T-helper 1 cell treated with Interleukin-12 subunit alpha and Interleukin-12 subunit beta and Interleukin-4 antibody, amounts not matched to agents 30 ng/mL and 1 ng/mL, for 36 hours (primary cell): ENCODE data around the gene MAML3. TPM values are rescaled to one million over a fixed set of nuclear protein-coding genes. Genes with fewer than 3 reads are reported as not detected.

ENCODE experiments used
- intact Hi-C: fragments of 100-400 bp; cut with micrococcal nuclease; formaldehyde crosslinking; loops from one replicate; pipeline ENCODE4 v1.15.1; 2024
- total RNA-seq: library from RNA; stranded (reverse); gene quantifications from 2 replicates; pipeline ENCODE4 v1.2.3, GENCODE V29; 2022

Gene MAML3
- total RNA-seq, 1 donor from 2014 or later = 0.83 TPM

GRCh38 chr4:139887962-139888735 is 265.8 kb downstream of the MAML3 start:
- intact Hi-C loops = no loop called here

DNA sequence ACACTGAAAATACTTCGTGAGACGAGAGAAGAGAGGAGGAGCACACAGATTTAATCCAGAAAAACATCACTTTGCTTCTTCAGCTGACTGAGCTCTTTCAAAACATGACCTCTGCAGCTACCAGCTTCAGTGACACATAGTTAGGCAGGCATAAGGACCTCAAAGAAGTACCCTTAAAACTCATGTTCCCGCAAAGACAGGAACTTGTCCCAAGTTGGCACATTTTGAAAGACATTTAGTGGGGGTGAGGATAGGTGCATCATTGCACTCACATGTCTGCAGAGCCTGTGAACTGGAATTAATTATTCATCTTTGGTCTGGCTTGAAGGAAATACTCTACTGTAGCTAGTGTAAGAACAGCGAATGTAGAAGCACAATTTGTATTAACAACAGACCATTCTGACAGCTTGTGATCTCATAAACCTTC is 266.6 kb downstream of the MAML3 start:
- intact Hi-C loops = no loop called here

DNA sequence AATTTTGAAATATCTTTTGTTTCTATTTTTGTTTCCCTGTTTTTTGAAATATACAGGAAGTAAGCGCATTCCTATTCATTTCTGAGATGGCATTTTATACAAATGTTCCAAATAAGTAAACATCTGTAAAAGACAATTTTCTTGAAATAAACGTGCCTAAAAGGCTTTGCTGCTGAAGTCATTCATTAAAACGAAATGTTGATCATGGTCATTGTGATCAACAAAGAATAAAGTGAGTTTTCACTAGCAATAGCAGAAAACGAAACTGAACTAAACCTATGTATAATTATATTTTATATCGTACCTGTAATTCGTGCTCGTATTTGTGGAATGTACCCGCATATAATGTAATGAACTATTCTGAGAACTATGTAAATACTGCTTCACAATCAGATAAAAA is 267.2 kb downstream of the MAML3 start:
- intact Hi-C loops = no loop called here

GRCh38 chr4:139884438-139884837 is 269.5 kb downstream of the MAML3 start:
- intact Hi-C loops = no loop called here

- intact Hi-C loops = no loop called here
Observed at GRCh38 chr4:139880841-139881240, 273.1 kb downstream of the MAML3 start.

DNA sequence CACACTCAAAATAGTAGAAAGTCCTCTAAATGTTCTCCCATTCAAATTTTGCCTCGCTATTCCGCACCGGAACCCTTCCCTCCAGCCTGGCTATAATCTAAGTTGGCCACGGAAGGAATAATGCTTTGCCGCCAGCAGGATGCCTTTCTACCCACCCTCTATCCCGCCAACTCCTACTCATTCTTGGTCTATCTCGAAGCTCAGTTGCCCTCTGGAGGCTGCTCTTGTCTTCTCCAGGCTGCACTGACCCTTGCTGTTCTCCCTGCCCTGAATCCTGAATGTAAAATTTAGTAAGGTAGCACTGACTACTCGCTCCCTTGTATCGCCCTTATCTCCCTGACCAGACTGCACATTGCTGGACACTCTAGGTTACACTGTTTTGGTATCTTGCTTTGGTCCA is 275.9 kb downstream of the MAML3 start:
- intact Hi-C loops = no loop called here

- intact Hi-C loops = no loop called here
Observed at GRCh38 chr4:139876337-139876941, 277.5 kb downstream of the MAML3 start.

GRCh38 chr4:139875411-139875825 is 278.6 kb downstream of the MAML3 start:
- intact Hi-C loops = no loop called here

DNA sequence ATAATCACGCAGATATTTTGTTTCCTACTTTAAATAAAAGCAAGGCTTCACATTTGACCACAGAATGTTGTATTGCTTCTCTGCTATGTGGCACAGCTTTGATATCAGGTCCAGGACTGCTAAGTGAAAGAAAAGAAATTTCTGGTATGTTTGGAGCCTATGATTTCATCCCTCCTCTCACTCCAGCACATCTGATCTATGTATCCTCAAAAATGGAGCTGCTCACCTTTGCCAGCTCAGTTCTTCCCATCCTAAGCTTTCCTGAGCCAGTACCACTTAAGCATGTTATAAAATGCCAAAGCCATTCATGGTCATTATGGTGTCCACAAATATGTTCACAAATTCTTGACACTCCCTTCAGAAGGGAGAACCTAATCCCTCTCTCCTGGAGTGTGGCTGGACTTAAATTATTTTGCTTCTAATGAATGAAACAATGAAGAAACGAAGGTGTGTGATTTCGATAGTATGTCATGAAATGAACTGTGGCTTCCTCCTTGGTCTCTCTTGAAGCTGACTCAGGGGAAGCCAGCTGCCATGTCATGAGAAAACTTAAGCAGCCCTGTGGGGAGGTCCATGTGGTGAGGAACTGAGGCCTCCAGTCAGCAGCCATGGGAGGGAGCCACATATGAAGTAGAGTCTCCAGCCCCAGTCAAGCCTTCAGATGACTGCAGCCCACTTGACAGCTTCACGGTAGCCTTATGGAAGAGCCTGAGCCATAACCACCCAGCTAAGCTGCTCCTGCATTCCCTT is 280.7 kb downstream of the MAML3 start:
- intact Hi-C loops = loop anchor here (2.0 kb wide), 1 partner anchor 28 kb away; no protein-coding TSS in a partner anchor

- intact Hi-C loops = loop anchor here (2.0 kb wide), 1 partner anchor 29 kb away; no protein-coding TSS in a partner anchor
Observed at GRCh38 chr4:139872274-139872673, 281.7 kb downstream of the MAML3 start.

- intact Hi-C loops = no loop called here
Observed at GRCh38 chr4:139869810-139870209, 284.2 kb downstream of the MAML3 start.

DNA sequence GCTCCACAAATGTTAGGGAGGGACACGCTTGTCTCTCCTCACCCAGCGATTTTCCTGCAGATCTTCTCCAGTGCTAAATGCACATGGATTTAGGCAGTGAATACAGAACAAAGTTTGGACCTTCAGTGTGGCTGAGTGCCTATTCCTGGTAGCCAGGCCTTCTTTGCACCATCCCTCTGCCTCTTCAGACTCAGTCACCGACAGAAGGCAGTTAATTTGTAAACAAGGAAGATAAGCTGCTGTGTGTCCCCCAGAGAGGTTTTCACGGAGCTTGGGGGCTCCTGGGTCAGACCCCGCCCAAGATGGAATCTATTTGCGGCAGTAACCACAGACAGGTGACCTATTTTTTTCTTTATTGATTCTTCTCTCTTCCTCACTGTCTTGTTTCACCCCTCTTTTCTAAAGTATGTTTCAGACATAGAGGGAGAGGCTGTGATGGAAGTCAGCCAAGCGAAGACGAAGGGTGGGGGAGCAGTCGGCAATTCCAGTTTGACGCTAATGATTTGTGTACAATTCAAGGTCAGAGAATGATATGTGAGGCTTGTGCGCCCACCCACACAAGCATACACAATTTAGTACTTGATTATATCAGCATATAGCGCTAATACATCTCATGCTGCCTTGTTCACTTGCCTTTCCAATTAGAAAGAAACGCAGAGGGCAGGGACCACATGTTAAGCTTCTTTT is 287.6 kb downstream of the MAML3 start:
- intact Hi-C loops = no loop called here

GRCh38 chr4:139865537-139865936 is 288.4 kb downstream of the MAML3 start:
- intact Hi-C loops = no loop called here

DNA sequence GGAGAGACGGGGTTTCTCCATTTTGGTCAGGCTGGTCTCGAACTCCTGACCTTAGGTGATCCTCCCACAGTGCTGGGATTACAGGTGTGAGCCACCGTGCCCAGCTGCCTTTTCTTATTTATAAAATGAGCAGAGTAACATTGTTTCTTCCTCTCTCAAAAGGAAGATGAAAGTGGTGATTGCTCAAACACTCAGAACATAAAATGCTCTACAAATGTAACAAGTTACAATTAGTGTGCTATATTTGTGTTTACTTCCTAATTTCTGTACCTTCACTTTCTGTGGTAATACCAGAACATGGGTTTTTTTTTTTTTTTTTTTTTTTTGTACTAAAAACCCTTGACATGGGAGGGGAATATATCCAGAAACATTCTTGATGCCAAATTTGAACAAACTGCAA is 290.5 kb downstream of the MAML3 start:
- intact Hi-C loops = no loop called here

DNA sequence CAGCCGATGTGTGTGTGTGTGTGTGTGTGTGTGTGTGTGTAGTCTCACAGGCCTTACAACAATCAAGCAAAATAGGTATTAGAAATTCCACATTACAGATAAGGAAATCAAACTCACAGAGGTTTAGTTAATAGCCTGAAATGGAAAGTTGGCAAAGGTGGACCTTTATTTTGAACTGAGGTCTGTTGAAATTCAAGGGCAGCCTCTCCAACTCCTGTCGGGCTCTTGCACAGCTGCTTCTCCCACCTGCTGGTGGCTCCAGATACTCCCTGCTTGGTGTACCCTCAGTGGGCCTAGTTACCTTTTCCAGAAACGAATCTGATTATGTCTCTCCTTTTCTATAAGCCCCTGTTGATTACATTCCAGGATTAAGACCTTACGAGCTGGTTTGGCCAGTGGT is 292.5 kb downstream of the MAML3 start:
- intact Hi-C loops = no loop called here

GRCh38 chr4:139860435-139861024 is 293.5 kb downstream of the MAML3 start:
- intact Hi-C loops = no loop called here

GRCh38 chr4:139859876-139860275 is 294.1 kb downstream of the MAML3 start:
- intact Hi-C loops = loop anchor here (2.0 to 5.0 kb wide), 4 partner anchors 91 to 392 kb away; partner anchors contain the start of gene MAML3

DNA sequence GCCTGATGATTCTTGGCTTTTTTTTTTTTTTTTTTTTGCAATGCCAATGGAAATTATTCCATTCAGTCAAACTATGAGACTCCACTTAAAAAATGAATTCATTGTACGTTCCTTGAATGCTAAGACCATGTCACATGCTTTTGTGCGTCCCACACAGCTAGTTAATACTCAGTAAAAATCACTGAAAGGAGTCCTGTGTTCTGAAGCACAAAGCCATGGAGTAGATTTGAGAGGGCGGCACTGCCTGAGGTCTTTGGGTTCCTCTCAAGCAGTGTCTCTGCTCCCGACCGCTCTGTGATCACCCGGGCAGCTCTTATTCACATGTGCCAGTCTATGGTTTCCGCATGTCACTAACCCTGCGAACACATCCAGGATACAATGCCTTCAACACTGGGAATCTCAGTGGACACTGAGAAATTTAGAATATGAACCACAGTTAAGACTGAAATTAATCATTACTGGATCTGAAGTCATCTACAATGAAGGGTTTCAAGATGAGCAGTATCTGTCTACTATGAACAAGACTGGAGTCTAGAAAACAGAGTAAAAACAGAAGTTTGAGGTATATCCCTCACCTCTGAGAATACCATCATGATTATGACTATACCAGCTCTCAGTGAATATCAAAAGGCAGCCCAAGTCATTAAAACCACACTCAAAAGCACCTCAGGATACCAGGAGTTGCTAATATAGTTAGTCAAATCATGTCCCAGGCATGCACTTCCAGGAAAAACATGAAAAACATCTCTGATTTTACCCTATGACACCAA is 295.4 kb downstream of the MAML3 start:
- intact Hi-C loops = loop anchor here (2.0 to 5.0 kb wide), 4 partner anchors 92 to 394 kb away; partner anchors contain the start of gene MAML3

DNA sequence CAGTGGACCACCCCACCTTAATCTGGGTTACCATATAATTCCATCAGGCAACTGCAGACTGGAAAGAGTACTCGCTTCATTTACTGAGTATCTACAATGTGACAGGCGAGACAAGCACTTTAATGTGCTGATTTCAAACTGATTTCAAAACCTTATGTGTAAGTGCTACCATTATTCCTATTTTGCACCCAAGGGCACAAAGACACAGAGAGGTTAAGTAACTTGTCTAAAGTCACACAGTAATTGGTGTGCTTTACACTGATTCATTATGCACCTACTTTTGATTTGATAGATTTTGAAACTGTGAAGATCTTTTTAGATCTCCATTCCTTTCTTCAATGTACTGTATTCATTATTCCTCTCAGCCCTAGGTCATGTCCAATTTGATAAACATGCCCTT is 296.0 kb downstream of the MAML3 start:
- intact Hi-C loops = loop anchor here (2.0 to 5.0 kb wide), 5 partner anchors 93 to 394 kb away; partner anchors contain the start of gene MAML3

- intact Hi-C loops = loop anchor here (2.0 to 5.0 kb wide), 4 partner anchors 120 to 395 kb away; partner anchors contain the start of gene MAML3
Observed at GRCh38 chr4:139857021-139857420, 297.0 kb downstream of the MAML3 start.
